ENCODE measurements around the gene LIPF.

Gene LIPF

DNA sequence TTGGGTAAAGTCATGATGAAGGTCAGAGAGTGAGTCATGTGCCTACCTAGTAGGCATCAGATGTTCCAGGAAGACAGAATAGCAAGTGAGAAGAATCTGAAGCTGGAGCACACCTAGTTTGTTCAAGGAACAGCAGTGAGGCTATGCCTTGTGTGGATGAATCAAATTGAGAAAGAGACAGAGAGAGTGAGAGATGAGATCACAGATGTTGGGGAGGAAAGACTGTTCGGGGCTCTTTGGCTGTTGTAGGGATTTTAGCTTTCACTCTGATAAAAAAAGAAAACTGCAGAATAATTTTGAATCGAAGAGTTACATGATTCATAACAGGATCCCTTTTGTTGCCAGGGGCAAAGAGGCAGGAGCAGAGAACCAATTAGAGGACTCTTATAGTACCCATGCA is 6.3 kb downstream of the LIPF start:
- DNase-seq (ENCODE audit: low read depth) = no peak
- no peak overlapping the region for H3K4me3 ChIP-seq (ENCODE audit: low read length)
- TF ChIP-seq, protein P1, sequence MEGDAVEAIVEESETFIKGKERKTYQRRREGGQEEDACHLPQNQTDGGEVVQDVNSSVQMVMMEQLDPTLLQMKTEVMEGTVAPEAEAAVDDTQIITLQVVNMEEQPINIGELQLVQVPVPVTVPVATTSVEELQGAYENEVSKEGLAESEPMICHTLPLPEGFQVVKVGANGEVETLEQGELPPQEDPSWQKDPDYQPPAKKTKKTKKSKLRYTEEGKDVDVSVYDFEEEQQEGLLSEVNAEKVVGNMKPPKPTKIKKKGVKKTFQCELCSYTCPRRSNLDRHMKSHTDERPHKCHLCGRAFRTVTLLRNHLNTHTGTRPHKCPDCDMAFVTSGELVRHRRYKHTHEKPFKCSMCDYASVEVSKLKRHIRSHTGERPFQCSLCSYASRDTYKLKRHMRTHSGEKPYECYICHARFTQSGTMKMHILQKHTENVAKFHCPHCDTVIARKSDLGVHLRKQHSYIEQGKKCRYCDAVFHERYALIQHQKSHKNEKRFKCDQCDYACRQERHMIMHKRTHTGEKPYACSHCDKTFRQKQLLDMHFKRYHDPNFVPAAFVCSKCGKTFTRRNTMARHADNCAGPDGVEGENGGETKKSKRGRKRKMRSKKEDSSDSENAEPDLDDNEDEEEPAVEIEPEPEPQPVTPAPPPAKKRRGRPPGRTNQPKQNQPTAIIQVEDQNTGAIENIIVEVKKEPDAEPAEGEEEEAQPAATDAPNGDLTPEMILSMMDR (conservative IDR thresholded peaks at IDR 0.05; ENCODE audit: low read length) = no peak

DNA sequence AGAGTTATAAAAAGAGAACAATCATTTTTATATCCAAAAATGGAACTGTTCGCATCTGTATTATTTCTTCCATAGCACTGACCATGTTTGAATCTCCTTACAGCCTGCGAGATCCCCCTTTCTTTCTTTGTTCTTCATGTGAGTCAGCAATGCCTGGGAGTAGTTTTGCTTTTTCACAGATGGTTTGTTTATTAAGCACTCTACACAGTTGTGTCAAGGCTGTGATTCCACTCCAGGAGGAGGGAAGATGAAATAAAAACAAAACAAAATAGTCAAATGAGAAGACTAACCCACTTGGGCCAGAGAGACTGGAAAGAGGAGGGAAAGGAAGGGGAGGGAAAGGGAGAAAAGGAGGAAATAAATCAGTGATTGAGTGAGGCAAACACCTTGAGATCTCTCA is 7.8 kb downstream of the LIPF start:
- no peak for DNase-seq (ENCODE audit: low read depth)
- no peak overlapping the region for H3K4me3 ChIP-seq (ENCODE audit: low read length)
- TF ChIP-seq, protein P1 (conservative IDR thresholded peaks at IDR 0.05; ENCODE audit: low read length) = no peak

DNA sequence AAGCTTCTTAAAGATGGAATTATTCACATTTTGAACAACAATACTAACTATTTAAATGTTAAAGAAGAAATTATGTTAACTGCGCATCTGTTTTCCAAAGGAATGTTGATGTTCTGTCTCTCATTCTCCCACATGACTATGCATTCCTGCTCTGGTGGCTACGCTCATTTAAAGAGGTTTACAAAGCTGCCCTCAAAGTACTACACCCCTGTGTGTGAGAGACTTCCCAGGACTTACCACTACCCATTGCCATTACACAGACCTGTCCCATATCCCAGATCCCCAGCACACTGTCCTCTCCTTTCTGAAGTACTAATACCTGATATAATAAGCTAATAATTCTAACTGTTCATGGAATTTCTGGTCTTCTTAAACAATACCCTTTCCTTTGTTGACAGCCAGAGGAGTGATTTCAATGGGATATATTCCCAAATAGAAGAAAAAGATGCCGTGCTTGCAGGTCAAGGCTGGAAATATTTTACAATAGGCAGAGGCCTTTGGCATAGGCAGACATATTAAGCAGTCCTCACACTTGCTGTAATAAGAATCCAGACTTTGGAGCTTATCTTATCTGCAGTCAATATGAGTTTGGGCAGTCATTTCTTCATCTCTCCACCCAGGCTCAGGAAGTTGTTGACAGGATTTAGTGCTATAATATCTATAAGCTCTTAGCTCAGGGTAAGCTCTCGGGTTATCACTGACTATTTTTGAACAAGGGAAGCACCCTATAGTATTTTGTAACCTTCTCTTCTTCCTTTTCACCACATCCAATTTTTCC is 12.2 kb downstream of the LIPF start:
- no peak for DNase-seq (ENCODE audit: low read depth)
- TF ChIP-seq, protein P1 (conservative IDR thresholded peaks at IDR 0.05; ENCODE audit: low read length) = no peak
- no peak overlapping the region for H3K4me3 ChIP-seq (ENCODE audit: low read length)

DNA sequence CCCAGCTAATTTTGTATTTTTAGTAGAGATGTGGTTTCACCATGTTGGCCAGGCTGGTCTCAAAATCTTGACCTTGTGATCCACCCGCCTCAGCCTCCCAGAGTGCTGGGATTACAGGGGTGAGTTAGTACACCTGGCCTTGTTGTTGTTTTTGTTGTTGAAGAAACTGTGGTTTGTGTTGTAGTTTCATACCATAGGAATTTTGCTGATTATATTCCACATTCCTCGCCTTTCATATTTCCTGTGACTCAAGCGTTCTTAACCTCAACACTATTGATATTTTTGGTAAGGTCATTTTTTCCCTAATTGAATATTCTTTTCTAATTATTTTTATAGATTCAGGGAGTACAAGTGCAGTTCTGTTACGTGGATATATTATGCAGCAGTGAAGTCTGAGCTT is 16.7 kb downstream of the LIPF start:
- no peak for DNase-seq (ENCODE audit: low read depth)
- TF ChIP-seq, protein P1 (conservative IDR thresholded peaks at IDR 0.05; ENCODE audit: low read length) = no peak
- H3K4me3 ChIP-seq (ENCODE audit: low read length) = no peak overlapping the region

DNA sequence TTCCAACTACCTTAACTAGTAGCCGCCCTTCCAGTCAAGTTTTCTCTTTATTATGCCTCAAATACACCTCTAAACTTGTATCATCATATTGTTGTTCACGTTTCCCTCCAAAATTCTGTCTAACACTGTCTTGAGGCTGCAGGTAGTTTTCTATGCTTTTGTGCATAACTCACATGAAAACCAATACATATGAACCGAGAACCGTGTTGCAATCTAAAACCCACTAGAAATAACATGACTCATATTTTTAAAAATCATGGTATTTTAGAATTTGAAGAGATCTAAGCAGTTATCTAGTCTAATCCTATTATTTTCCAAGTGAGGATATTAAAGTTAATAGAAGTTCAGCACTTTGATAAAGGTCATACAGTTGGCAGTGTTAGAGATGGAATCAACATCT is 18.2 kb downstream of the LIPF start:
- TF ChIP-seq, protein P1 (conservative IDR thresholded peaks at IDR 0.05; ENCODE audit: low read length) = no peak
- DNase-seq (ENCODE audit: low read depth) = no peak
- H3K4me3 ChIP-seq (ENCODE audit: low read length) = no peak overlapping the region

DNA sequence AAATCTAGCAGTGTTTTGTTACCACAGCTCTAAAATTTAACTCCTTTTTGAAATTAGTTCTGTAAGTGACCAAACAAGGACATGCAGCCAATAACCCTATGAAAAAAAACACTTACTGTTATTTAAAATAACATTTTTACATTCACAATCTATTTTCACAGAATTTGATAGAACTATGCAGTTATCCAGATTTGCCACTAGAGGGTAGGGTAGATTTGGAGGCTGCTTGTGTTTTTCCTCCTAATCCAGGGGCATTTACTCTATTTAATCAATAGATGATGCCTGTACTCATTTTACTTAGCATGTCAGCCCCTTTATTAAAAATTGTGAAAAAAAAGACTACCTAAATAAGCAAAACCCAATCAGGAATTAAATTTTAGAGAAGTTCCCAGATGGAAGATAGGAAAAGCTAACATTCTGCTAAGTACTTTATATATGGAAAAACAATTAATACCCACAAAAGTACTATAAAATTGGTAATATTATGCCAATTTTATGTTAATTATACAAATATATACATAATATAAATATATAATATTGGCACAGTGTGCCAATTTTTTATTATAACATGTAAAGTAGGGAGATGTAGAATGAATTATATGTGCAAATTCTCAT is 23.7 kb downstream of the LIPF start:
- H3K4me3 ChIP-seq (ENCODE audit: low read length) = no peak overlapping the region
- TF ChIP-seq, protein P1 (conservative IDR thresholded peaks at IDR 0.05; ENCODE audit: low read length) = peak; percentile 90
- DNase-seq (ENCODE audit: low read depth) = peak; percentile 25

DNA sequence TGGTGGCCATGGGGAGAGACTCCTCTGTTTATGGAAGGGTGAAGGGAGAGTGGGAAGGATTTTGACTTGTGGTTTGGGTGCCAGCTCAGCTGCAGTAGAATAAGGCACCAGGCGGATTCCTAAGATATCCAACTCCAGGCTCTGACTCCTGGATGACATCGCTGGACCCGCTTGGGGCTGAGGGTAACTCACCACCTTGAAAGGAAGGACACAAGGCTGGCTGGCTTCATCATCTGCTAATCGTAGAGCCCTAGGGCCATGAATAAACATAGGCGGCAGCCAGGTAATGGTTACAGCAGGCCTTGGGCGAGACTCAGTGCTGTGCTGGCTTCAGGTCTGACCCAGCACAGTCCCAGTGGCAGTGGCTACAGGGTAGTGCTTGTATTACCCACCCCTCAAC is 25.1 kb downstream of the LIPF start:
- H3K4me3 ChIP-seq (ENCODE audit: low read length) = no peak overlapping the region

More for the DNA sequence above, 25.1 kb downstream of the LIPF start:
- TF ChIP-seq, protein P1 (conservative IDR thresholded peaks at IDR 0.05; ENCODE audit: low read length) = no peak
- DNase-seq (ENCODE audit: low read depth) = no peak

All from AG10803 (cell line).